ENCODE measurements around the gene HNRNPAB. TPM values are rescaled to one million over a fixed set of nuclear protein-coding genes. Genes with fewer than 3 reads are reported as not detected.

The HNRNPAB gene
- total and polyA plus RNA-seq, 2 experiments from 2014 or later = 154 to 224 TPM

GRCh38 chr5:178180141-178180863, 24.0 kb upstream of the HNRNPAB start:
- H3K4me3 ChIP-seq = no peak overlapping the region
- no peak for TF ChIP-seq CTCF (IDR thresholded peaks at IDR 0.05; ENCODE audit: low read depth, low read length)
- no peaks in the 10 kb centered on the region for H3K4me1 ChIP-seq (ENCODE audit: low read depth)
- H3K27ac ChIP-seq = no peak overlapping the region
- H3K36me3 ChIP-seq = no peaks in the 10 kb centered on the region
- no peaks in the 10 kb centered on the region for H3K9me3 ChIP-seq (ENCODE audit: low read depth)
- DNase-seq (ENCODE audit: low read depth in 1 of 2, low spot score in 1 of 2) = no peak
- H3K27me3 ChIP-seq = no peaks in the 10 kb centered on the region

- no peak for DNase-seq (ENCODE audit: low read depth in 1 of 2, low spot score in 1 of 2)
- no peaks in the 10 kb centered on the region for H3K4me1 ChIP-seq (ENCODE audit: low read depth)
- no peaks in the 10 kb centered on the region for H3K36me3 ChIP-seq
- H3K27me3 ChIP-seq = no peaks in the 10 kb centered on the region
- no peaks in the 10 kb centered on the region for H3K9me3 ChIP-seq (ENCODE audit: low read depth)
- no peak for TF ChIP-seq CTCF (IDR thresholded peaks at IDR 0.05; ENCODE audit: low read depth, low read length)
- no peak overlapping the region for H3K4me3 ChIP-seq
- H3K27ac ChIP-seq = no peak overlapping the region
These were observed 22.0 kb upstream of the HNRNPAB start for GRCh38 chr5:178182158-178182876.

DNA sequence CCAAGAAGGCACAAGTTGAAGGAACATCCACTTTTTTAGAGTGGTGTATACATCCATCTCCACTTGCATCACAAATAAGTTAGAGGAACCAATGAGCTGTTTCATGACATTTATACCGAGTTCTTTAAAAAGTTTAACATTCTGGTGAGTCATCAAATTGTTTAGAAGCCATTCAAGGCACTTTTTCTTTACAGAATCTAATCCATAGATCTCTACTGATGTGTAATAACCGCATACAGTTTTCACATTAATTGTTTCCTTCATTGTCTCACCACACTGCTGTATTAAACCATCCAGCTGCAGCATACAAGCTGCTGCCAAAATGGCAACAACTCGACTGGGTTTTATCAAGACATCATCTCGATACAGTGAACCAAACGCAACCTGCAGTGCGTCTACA, 17.9 kb upstream of the HNRNPAB start:
- H3K36me3 ChIP-seq = no peaks in the 10 kb centered on the region
- no peak for DNase-seq (ENCODE audit: low read depth in 1 of 2, low spot score in 1 of 2)
- TF ChIP-seq CTCF (IDR thresholded peaks at IDR 0.05; ENCODE audit: low read depth, low read length) = no peak

DNA sequence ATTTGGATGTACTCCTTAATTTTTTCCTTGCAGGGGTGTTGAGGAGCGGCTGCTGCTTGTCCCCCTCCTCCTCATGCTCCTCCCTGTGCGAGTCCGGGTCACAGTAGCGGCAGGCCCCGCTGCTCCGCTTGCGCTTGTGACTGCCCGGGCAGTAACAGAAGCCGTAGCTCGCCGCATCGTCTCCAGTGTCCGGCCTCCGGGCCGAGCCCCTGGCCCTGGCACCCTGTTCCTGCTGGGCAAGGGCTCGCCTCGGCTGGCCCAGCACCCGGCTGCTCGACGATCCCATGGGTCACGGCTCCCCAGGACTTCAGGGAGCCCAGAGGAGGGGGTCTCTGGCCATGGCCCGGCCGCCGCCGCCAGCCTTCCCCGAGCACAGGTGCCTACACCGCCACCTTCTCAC, 17.3 kb upstream of the HNRNPAB start, which contains the start of gene GMCL2:
Gene GMCL2, minus strand, starts transcription at position 358 of the 400 bp plus-strand sequence. Its CDS starts 72 bp downstream, at position 286.
- Histone ChIP-seq H3K27me3 (no peaks in the 10 kb centered on the region), H3K9me3 (ENCODE audit: low read depth) (no peaks in the 10 kb centered on the region), H3K4me3 (no peak within 1 kb of the TSS), H3K36me3 (no peaks in the 10 kb centered on the region), H3K4me1 (ENCODE audit: low read depth) (no peaks in the 10 kb centered on the region), H3K27ac (no peak within 1 kb of the TSS)
- no peak for TF ChIP-seq CTCF (IDR thresholded peaks at IDR 0.05; ENCODE audit: low read depth, low read length)
- no peak for DNase-seq (ENCODE audit: low read depth in 1 of 2, low spot score in 1 of 2)

More for the DNA sequence above, 17.9 kb upstream of the HNRNPAB start:
- H3K27me3 ChIP-seq = no peaks in the 10 kb centered on the region
- H3K27ac ChIP-seq = no peak overlapping the region
- no peaks in the 10 kb centered on the region for H3K9me3 ChIP-seq (ENCODE audit: low read depth)
- H3K4me1 ChIP-seq (ENCODE audit: low read depth) = no peaks in the 10 kb centered on the region
- H3K4me3 ChIP-seq = no peak overlapping the region

- no peak for TF ChIP-seq CTCF (IDR thresholded peaks at IDR 0.05; ENCODE audit: low read depth, low read length)
- Histone ChIP-seq H3K36me3 (no peaks in the 10 kb centered on the region), H3K4me3 (no peak overlapping the region), H3K27me3 (no peaks in the 10 kb centered on the region), H3K4me1 (ENCODE audit: low read depth) (no peaks in the 10 kb centered on the region), H3K27ac (no peak overlapping the region), H3K9me3 (ENCODE audit: low read depth) (no peaks in the 10 kb centered on the region)
- no peak for DNase-seq (ENCODE audit: low read depth in 1 of 2, low spot score in 1 of 2)
These were observed 14.9 kb upstream of the HNRNPAB start for GRCh38 chr5:178189433-178189832.

Data from cardiac muscle cell (in vitro differentiated cells and primary cell).